K562 (cell line): Measurements from ENCODE around the gene SMAGP. TPM values are rescaled to one million over a fixed set of nuclear protein-coding genes. Genes with fewer than 3 reads are reported as not detected.

Experiments
- BACH1 ChIP-seq: fragments of 200-800 bp; sonication (Bioruptor generic); IDR thresholded peaks from 2 replicates; pipeline ENCODE4 v1.6.1; 2016; ENCODE audit warnings: missing genetic modification characterization, missing compliant biosample characterization
- BRD9 ChIP-seq: fragments of 450-650 bp; IDR thresholded peaks from 2 replicates; pipeline ENCODE4 v1.6.1; 2018; ENCODE audit warnings: low read depth; ENCODE audit not compliant: partially characterized antibody
- HDAC6 ChIP-seq: IDR thresholded peaks from 2 replicates; pipeline ENCODE4 v1.6.1; 2012; ENCODE audit warnings: low read depth, mild to moderate bottlenecking, control low read depth, inconsistent platforms, low read length, moderate library complexity
- MXD1 ChIP-seq: fragments of 250-450 bp; sonication (Bioruptor Pico); IDR thresholded peaks from 2 replicates; pipeline ENCODE4 v1.8.0; 2021; ENCODE audit warnings: borderline replicate concordance, mild to moderate bottlenecking, moderate library complexity; ENCODE audit not compliant: poor library complexity, severe bottlenecking
- MYBL2 ChIP-seq, 2 experiments: fragments of 450-650 bp in 1 of 2; sonication (generic) in 1 of 2; formaldehyde crosslinking in 1 of 2; IDR thresholded peaks; 2 replicates each; pipeline versions ENCODE4 v1.6.1 to v1.8.1; 2017 to 2022; ENCODE audit warnings: borderline replicate concordance in 1 of 2, inconsistent platforms in 1 of 2, low read depth in 1 of 2, mild to moderate bottlenecking in 1 of 2, missing genetic modification reagents in 1 of 2, moderate library complexity in 1 of 2
- TAF15 ChIP-seq: fragments of 200-400 bp; formaldehyde crosslinking; IDR thresholded peaks from 2 replicates; pipeline ENCODE4 v1.6.1; 2017; ENCODE audit warnings: mild to moderate bottlenecking, low read depth, low read length, moderate library complexity
- THRB ChIP-seq: fragments of 450-650 bp; formaldehyde crosslinking; conservative IDR thresholded peaks from 2 replicates; pipeline ENCODE4 v1.4.0; 2022; ENCODE audit warnings: mild to moderate bottlenecking, missing genetic modification characterization
- ZBTB5 ChIP-seq: fragments of 450-650 bp; IDR thresholded peaks from 2 replicates; pipeline ENCODE4 v1.6.1; 2017; ENCODE audit warnings: antibody characterized with exemption
- ZNF395 ChIP-seq: fragments of 200-800 bp; sonication (Bioruptor generic); IDR thresholded peaks from 2 replicates; pipeline ENCODE4 v1.6.1; 2017; ENCODE audit warnings: missing genetic modification characterization, missing compliant biosample characterization
- ZNF407 ChIP-seq: fragments of 450-650 bp; IDR thresholded peaks from 2 replicates; pipeline ENCODE4 v1.6.1; 2016; ENCODE audit warnings: low read depth
- polyA plus RNA-seq, 8 experiments: library from polyadenylated mRNA; depleted of rRNA in 4 of 8; stranded (reverse) in 5 of 8; unstranded in 3 of 8; fragments of >200 nt; fragmentation: Nextera tagmentation in 2 of 8; fragmentation: Illumina TruSeq in 1 of 8; extraction: Ambion mirVana in 2 of 8; extraction: Trizol in 1 of 8; gene quantifications; 2 replicates each; pipeline versions ENCODE4 v1.2.1 to v1.2.3, GENCODE V29; 2011 to 2014; ENCODE audit warnings: inconsistent platforms in 1 of 8, missing spikeins in 1 of 8
- total RNA-seq, 7 experiments: library from RNA; depleted of rRNA in 6 of 7; stranded (reverse); fragments of >200 nt in 6 of 7; fragmentation: Illumina TruSeq in 2 of 7; extraction: Trizol in 2 of 7; gene quantifications; 2 replicates each; pipeline versions ENCODE4 v1.2.1 to v1.2.3, GENCODE V29; 2011 to 2021; ENCODE audit warnings: low replicate concordance in 1 of 7

SMAGP gene
- total and polyA plus RNA-seq, 9 of the 15 experiments (the other 6 are each of a cell fraction or from before 2014, with no cell fraction given) = 23.1 to 62.3 (median 29.9) TPM

GRCh38 chr12:51238510-51239334, 31.5 kb downstream of the SMAGP start, which contains the start of gene DAZAP2 (continued):
- TF ChIP-seq ZNF407 (no peak), THRB (CRISPR knock-in tag) (no peak), TAF15 (no peak), MYBL2 (IDR thresholded peaks at IDR 0.05; ENCODE audit: low read depth) (no peak; the same call in 1 of the 2 replicates), MYBL2 (CRISPR knock-in tag; IDR thresholded peaks at IDR 0.05; ENCODE audit: borderline replicate concordance) (no peak), BRD9 (no peak), ZNF395 (peak; percentile 75; the same call in 1 of the 2 replicates), MXD1 (CRISPR knock-in tag) (no peak), HDAC6 (no peak), BACH1 (tag) (no peak), ZBTB5 (no peak)
